Mesodermal cell (in vitro differentiated cells): Measurements from ENCODE around the gene FAM177A1.
"Not testable (repeated sequence)": the region's sequence is repeated elsewhere in the genome, so short reads cannot be mapped to it uniquely, and the experiment has no call there.

Experiments used
- H3K27ac ChIP-seq: 2 replicates; pipeline ENCODE4 v1.7.0; 2013; ENCODE audit warnings: mild to moderate bottlenecking, low read depth, low read length, moderate library complexity; ENCODE audit not compliant: severe bottlenecking
- H3K36me3 ChIP-seq: 2 replicates; pipeline ENCODE4 v1.7.1; 2013; ENCODE audit warnings: mild to moderate bottlenecking, low read length, moderate library complexity; ENCODE audit not compliant: control insufficient read depth, insufficient read depth
- H3K4me1 ChIP-seq: one replicate; pipeline ENCODE4 v1.7.1; 2013; ENCODE audit warnings: mild to moderate bottlenecking, low read length; ENCODE audit not compliant: insufficient read depth, control insufficient read depth, poor library complexity, severe bottlenecking
- H3K4me3 ChIP-seq: 2 replicates; pipeline ENCODE4 v1.7.0; 2013; ENCODE audit warnings: low read length, control low read depth, mild to moderate bottlenecking; ENCODE audit not compliant: insufficient read depth, poor library complexity, severe bottlenecking; ENCODE audit errors: extremely low read depth
- H3K9me3 ChIP-seq: 2 replicates; pipeline ENCODE4 v1.7.1; 2013; ENCODE audit warnings: mild to moderate bottlenecking, low read length, moderate library complexity; ENCODE audit not compliant: control insufficient read depth
- WGBS, 2 experiments: methylation state at CpG; one replicate each; pipeline ENCODE4 v1.1.5; 2013; ENCODE audit warnings: missing lambda C conversion rate in 2 of 2; ENCODE audit not compliant: insufficient coverage in 2 of 2; 5-methylcytosine and 5-hydroxymethylcytosine counted together

FAM177A1 gene

GRCh38 chr14:35034944-35035554 lies 11.0 kb upstream of the FAM177A1 start:
- Histone ChIP-seq H3K36me3 (peaks cover 32% of the 10 kb centered on the region), H3K9me3 (peaks cover 18% of the 10 kb centered on the region)
- 95 to 97% methylated on average over 3 to 4 of the region's 5 CpGs for WGBS, 2 experiments
- H3K4me1 ChIP-seq, H3K4me3 ChIP-seq, H3K27ac ChIP-seq: not testable (repeated sequence)

- H3K36me3 ChIP-seq, H3K27ac ChIP-seq, H3K4me1 ChIP-seq, H3K4me3 ChIP-seq: not testable (repeated sequence)
- 100% methylated on average over 5 of the region's 17 CpGs; no CpG with 5 or more reads in 1 of the 2 experiments for WGBS, 2 experiments
- peaks cover 13% of the 10 kb centered on the region for H3K9me3 ChIP-seq
Measured at GRCh38 chr14:35038312-35038711, 7.8 kb upstream of the FAM177A1 start.

- Histone ChIP-seq H3K36me3 (no peaks in the 10 kb centered on the region), H3K27ac (no peak overlapping the region), H3K4me3 (no peak overlapping the region), H3K4me1 (no peaks in the 10 kb centered on the region), H3K9me3 (no peaks in the 10 kb centered on the region)
- WGBS, 2 experiments = 50 to 86% methylated on average over 1 to 3 of the region's 3 CpGs
Measured at GRCh38 chr14:35042632-35043031, 3.4 kb upstream of the FAM177A1 start.

- Histone ChIP-seq H3K9me3 (no peaks in the 10 kb centered on the region), H3K4me3 (no peak overlapping the region), H3K27ac (no peak overlapping the region), H3K4me1 (no peaks in the 10 kb centered on the region), H3K36me3 (no peaks in the 10 kb centered on the region)
- no CpG with 5 or more reads among the region's 2 CpGs for WGBS, 2 experiments
Measured at GRCh38 chr14:35043046-35043445, 3.0 kb upstream of the FAM177A1 start.

- H3K4me3 ChIP-seq = peak overlapping the region; percentile 95
- H3K36me3 ChIP-seq = peaks cover 12% of the 10 kb centered on the region
- no peaks in the 10 kb centered on the region for H3K9me3 ChIP-seq
- peak overlapping the region; percentile 94 for H3K27ac ChIP-seq
- H3K4me1 ChIP-seq = no peaks in the 10 kb centered on the region
- 59 to 77% methylated on average over 7 of the region's 8 CpGs for WGBS, 2 experiments
Measured at GRCh38 chr14:35044939-35045797, 904 bp upstream of the FAM177A1 start.

GRCh38 chr14:35045798-35046047 lies 349 bp upstream of the FAM177A1 start:
- peak overlapping the region; percentile 95 for H3K4me3 ChIP-seq
- whole genome bisulfite sequencing, 2 experiments = 0 to 2% methylated on average over 3 to 6 of the region's 6 CpGs
- no peaks in the 10 kb centered on the region for H3K4me1 ChIP-seq
- H3K36me3 ChIP-seq = peaks cover 12% of the 10 kb centered on the region
- no peaks in the 10 kb centered on the region for H3K9me3 ChIP-seq
- peak overlapping the region; percentile 94 for H3K27ac ChIP-seq

- Histone ChIP-seq H3K36me3 (peaks cover 14% of the 10 kb centered on the region), H3K27ac (peak overlapping the region; percentile 88), H3K9me3 (no peaks in the 10 kb centered on the region), H3K4me1 (no peaks in the 10 kb centered on the region), H3K4me3 (peak overlapping the region; percentile 95)
- 39 to 45% methylated on average over 13 of the region's 23 CpGs for WGBS, 2 experiments
Measured at GRCh38 chr14:35046751-35047536, 872 bp downstream of the FAM177A1 start.

- Histone ChIP-seq H3K36me3 (peaks cover 24% of the 10 kb centered on the region), H3K9me3 (no peaks in the 10 kb centered on the region), H3K4me1 (no peaks in the 10 kb centered on the region), H3K27ac (no peak overlapping the region), H3K4me3 (no peak overlapping the region)
- WGBS, 2 experiments = 100% methylated on average over 1 of the region's 4 CpGs; no CpG with 5 or more reads in 1 of the 2 experiments
Measured at GRCh38 chr14:35047976-35048513, 2.0 kb downstream of the FAM177A1 start.

DNA sequence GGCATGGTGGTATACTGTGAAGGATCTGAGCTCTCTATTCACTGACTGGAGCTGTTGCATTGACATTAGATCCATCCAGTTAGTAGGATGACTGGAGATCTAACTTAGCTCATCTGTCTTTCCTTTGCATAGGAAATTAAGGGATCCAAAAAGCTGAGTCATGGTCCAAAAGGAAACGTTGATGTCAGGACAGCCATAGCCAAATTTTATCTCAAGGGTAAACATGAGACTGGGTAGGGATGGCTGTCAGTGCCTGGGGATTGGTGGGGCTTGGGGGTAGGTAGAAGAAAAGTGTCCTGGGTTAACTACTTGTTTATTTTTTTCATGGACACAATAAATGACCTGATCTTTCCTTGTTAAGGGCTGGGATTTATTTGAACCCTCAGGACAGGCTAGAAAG lies 4.6 kb downstream of the FAM177A1 start:
- peak overlapping the region; percentile 3 for H3K27ac ChIP-seq
- 67% methylated on average over 1 of the region's 1 CpG; no CpG with 5 or more reads in 1 of the 2 experiments for WGBS, 2 experiments
- no peaks in the 10 kb centered on the region for H3K4me1 ChIP-seq
- no peaks in the 10 kb centered on the region for H3K9me3 ChIP-seq
- no peak overlapping the region for H3K4me3 ChIP-seq
- peaks cover 33% of the 10 kb centered on the region for H3K36me3 ChIP-seq

DNA sequence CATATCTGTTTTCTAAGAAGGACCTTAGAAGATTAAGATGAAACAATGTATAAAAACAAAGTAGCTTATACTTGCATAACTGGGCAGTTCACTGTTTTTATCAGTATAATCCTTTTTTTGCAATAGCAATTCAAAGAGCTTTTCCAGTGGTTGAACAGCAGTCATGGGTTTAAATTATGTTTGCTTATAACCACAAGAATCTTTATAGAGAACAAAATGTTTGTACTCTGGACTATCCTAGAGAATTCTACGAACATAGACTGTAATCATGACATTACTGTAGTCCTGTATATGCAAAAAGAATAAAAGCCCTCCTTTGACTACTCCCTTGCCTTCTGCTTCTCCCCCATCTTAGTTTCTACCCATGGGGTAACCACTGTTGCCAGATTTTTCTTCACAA lies 5.7 kb downstream of the FAM177A1 start:
- H3K4me1 ChIP-seq = no peaks in the 10 kb centered on the region
- WGBS, 2 experiments = 100% methylated on average over 1 of the region's 1 CpG; no CpG with 5 or more reads in 1 of the 2 experiments
- H3K9me3 ChIP-seq = no peaks in the 10 kb centered on the region
- no peak overlapping the region for H3K4me3 ChIP-seq
- H3K36me3 ChIP-seq = peaks cover 33% of the 10 kb centered on the region
- no peak overlapping the region for H3K27ac ChIP-seq
